ENCODE data around the gene NKG7.

GRCh38 chr19:51380379-51380778 lies 7.9 kb upstream of the NKG7 start:
- TF ChIP-seq CTCF (IDR thresholded peaks at IDR 0.05) (no peak), POLR2A (IDR thresholded peaks at IDR 0.05) (no peak), EP300 (IDR thresholded peaks at IDR 0.05) (no peak)
